Right lobe of liver (tissue), 6 donors: ENCODE measurements around the gene SOWAHC. TPM values are rescaled to one million over a fixed set of nuclear protein-coding genes. Genes with fewer than 3 reads are reported as not detected.
A peak's percentile ranks its signal among the peaks of the same experiment; 100 is the strongest.

Source experiments
- ATAC-seq, 4 donors: fragments of 200-7000 bp; cut with Tn5 transposase; one replicate each; pipeline ENCODE4 v1.9.1; 2020; ENCODE audit warnings: mild to moderate bottlenecking in 4 of 4, moderate library complexity in 4 of 4
- DNase-seq, 3 donors: peaks; one replicate each; pipeline ENCODE4 v3.0.0-alpha.2; 2020
- H3K27ac ChIP-seq, 3 donors: fragments of 200-600 bp; one replicate each; pipeline ENCODE4 v1.8.0; 2022
- H3K27me3 ChIP-seq, 2 donors: fragments of 200-600 bp; one replicate each; pipeline ENCODE4 v1.8.0; 2022
- H3K36me3 ChIP-seq, 4 donors: fragments of 200-600 bp; sonication (generic) in 1 of 4; one replicate each; pipeline versions ENCODE4 v1.5.1 to v1.8.0; 2017 to 2022; ENCODE audit warnings: control low read depth in 1 of 4
- H3K4me1 ChIP-seq, 4 donors: fragments of 200-600 bp; sonication (generic) in 1 of 4; one replicate each; pipeline versions ENCODE4 v1.5.1 to v1.8.0; 2017 to 2022; ENCODE audit warnings: control low read depth in 1 of 4
- H3K4me3 ChIP-seq, 3 donors: fragments of 200-600 bp; one replicate each; pipeline ENCODE4 v1.8.0; 2022
- H3K9me3 ChIP-seq, 4 donors: fragments of 200-600 bp; sonication (generic) in 1 of 4; one replicate each; pipeline versions ENCODE4 v1.5.1 to v1.8.0; 2017 to 2022; ENCODE audit warnings: control low read depth in 1 of 4
- CTCF ChIP-seq, 4 donors: fragments of 200-600 bp in 3 of 4; fragments of 450-650 bp in 1 of 4; IDR thresholded peaks; one replicate each; pipeline versions ENCODE4 v1.5.1 to v1.8.0; 2016 to 2022; ENCODE audit warnings: antibody characterized with exemption in 4 of 4, mild to moderate bottlenecking in 2 of 4
- POLR2A ChIP-seq: fragments of 450-650 bp; IDR thresholded peaks from one replicate; pipeline ENCODE4 v1.6.1; 2017; ENCODE audit warnings: antibody characterized with exemption, mild to moderate bottlenecking
- WGBS: methylation state at CpG from one replicate; pipeline ENCODE4 v1.1.6; 2018; ENCODE audit warnings: low coverage, low lambda C conversion rate; ENCODE audit not compliant: insufficient coverage; ENCODE audit errors: missing lambda C conversion rate; 5-methylcytosine and 5-hydroxymethylcytosine counted together
- intact Hi-C, 2 donors: fragments of 100-400 bp; cut with DNase I; formaldehyde crosslinking; loops; one replicate each; pipeline versions ENCODE4 v1.11.2 to v1.14.1; 2022
- total RNA-seq, 6 experiments: library from RNA; depleted of rRNA in 2 of 6; stranded (reverse); fragments of >200 nt in 2 of 6; fragmentation: NEBNext Ultra II Directional in 3 of 6; extraction: Animal tissue kit (Norgen Biotek cat#: 25700) in 3 of 6; gene quantifications; one replicate each; pipeline versions ENCODE4 v1.1.0 to v1.2.4, GENCODE V29; 2016 to 2023
- donor health status: DM: no; HTN: yes; CAD: no.
- donor health status: DM: no; HTN: no; CAD: no.
- donor health status: DM: no; HTN: no; CAD: no.
- donor health status: DM: no; HTN: yes; CAD: no.
- donor health status: DM: no; HTN: yes; CAD: no.

The SOWAHC gene
- total RNA-seq, 6 experiments from 2014 or later: 13.0 to 55.1 (median 34.4) TPM

DNA sequence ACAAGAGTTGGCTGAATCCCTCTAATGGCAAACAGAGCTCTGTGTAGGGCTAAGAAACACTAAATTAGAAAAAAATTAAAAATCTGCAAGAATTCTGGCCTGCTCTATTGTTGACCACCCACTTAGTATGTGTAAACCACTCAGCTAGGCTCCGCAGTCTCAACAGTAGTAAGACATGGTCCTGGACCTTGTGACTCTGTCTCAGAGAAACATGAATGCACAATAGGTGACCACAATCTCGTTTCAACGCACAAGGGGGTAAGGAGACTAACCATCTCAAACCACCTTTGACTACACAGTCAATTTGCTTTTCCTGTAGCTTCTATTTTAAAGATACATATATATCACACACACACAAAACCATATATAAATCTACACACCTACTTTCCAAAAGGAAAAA is 16.9 kb upstream of the SOWAHC start:
- TF ChIP-seq CTCF (IDR thresholded peaks at IDR 0.05) (no peak), POLR2A (no peak)
- ATAC-seq: no peak
- H3K27ac ChIP-seq: no peak overlapping the region
- DNase-seq: no peak
- no peaks in the 10 kb centered on the region for H3K9me3 ChIP-seq
- H3K36me3 ChIP-seq: no peaks in the 10 kb centered on the region
- H3K27me3 ChIP-seq: no peaks in the 10 kb centered on the region
- no peak overlapping the region for H3K4me3 ChIP-seq
- 77% methylated on average over 3 of the region's 3 CpGs for whole genome bisulfite sequencing
- H3K4me1 ChIP-seq: peaks cover 0 to 8% (median 0%) of the 10 kb centered on the region in 4 donors
- intact Hi-C loops: no loop called here

DNA sequence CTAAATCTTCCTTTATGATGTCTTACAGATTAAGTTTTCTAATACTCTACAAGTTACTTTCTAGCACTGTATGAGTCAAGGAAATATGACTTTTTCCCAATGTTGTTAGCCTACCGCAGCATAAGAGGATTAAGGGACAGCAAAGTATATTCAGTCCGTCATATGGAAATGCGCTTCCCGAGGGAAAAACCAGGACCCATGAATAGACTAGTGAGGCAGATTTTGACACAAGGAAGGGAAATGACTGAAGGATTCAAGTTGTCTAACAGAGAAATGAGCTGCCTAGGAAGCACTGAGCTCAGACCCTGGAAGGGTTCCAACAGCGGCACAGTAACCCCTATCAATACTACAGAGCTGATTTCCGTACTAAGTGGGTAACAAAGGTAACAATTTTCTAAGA is 12.4 kb upstream of the SOWAHC start:
- no peak for TF ChIP-seq CTCF (IDR thresholded peaks at IDR 0.05)
- TF ChIP-seq POLR2A: no peak
- Histone ChIP-seq H3K36me3 (no peaks in the 10 kb centered on the region), H3K4me3 (no peak overlapping the region), H3K9me3 (no peaks in the 10 kb centered on the region), H3K27me3 (no peaks in the 10 kb centered on the region), H3K27ac (no peak overlapping the region), H3K4me1 (peaks cover 0 to 8% (median 0%) of the 10 kb centered on the region in 4 donors)
- DNase-seq (no peak), ATAC-seq (peak in 1 of 4 donors; percentile 45)
- WGBS: 59% methylated on average over 6 of the region's 6 CpGs
- intact Hi-C loops: loop anchor here in 1 of 2 donors (10.0 kb wide), 1 partner anchor 113 kb away; no protein-coding TSS in a partner anchor

- no peak for TF ChIP-seq POLR2A
- no peak for ATAC-seq
- H3K36me3 ChIP-seq: no peaks in the 10 kb centered on the region
- peaks cover 0 to 8% (median 0%) of the 10 kb centered on the region in 4 donors for H3K4me1 ChIP-seq
- no peak overlapping the region for H3K27ac ChIP-seq
- no peaks in the 10 kb centered on the region for H3K9me3 ChIP-seq
- H3K27me3 ChIP-seq: no peaks in the 10 kb centered on the region
- intact Hi-C loops: loop anchor here in 1 of 2 donors (10.0 kb wide), 1 partner anchor 112 kb away; no protein-coding TSS in a partner anchor
- DNase-seq: no peak
- 86% methylated on average over 3 of the region's 3 CpGs for WGBS
- no peak overlapping the region for H3K4me3 ChIP-seq
Measured at GRCh38 chr2:109602617-109603188, 11.5 kb upstream of the SOWAHC start.

- ATAC-seq (peak in 3 of 4 donors; percentile 38 to 61 (median 44)), DNase-seq (no peak)
- TF ChIP-seq POLR2A (no peak), CTCF (IDR thresholded peaks at IDR 0.05) (no peak)
- no peak overlapping the region for H3K27ac ChIP-seq
- no peaks in the 10 kb centered on the region for H3K9me3 ChIP-seq
- peaks cover 0 to 8% (median 0%) of the 10 kb centered on the region in 4 donors for H3K4me1 ChIP-seq
- H3K4me3 ChIP-seq: no peak overlapping the region
- no peaks in the 10 kb centered on the region for H3K36me3 ChIP-seq
- intact Hi-C loops: loop anchor here in 1 of 2 donors (10.0 kb wide), 1 partner anchor 110 kb away; no protein-coding TSS in a partner anchor
- 30% methylated on average over 3 of the region's 5 CpGs for WGBS
- H3K27me3 ChIP-seq: no peaks in the 10 kb centered on the region
Measured at GRCh38 chr2:109604597-109604996, 9.6 kb upstream of the SOWAHC start.

GRCh38 chr2:109607766-109608165 is 6.4 kb upstream of the SOWAHC start:
- WGBS: 71% methylated on average over 2 of the region's 2 CpGs
- Histone ChIP-seq H3K36me3 (no peaks in the 10 kb centered on the region), H3K27me3 (no peaks in the 10 kb centered on the region), H3K27ac (no peak overlapping the region), H3K4me3 (no peak overlapping the region), H3K9me3 (no peaks in the 10 kb centered on the region), H3K4me1 (peaks cover 0 to 14% (median 6%) of the 10 kb centered on the region in 4 donors)
- intact Hi-C loops: loop anchor here in 1 of 2 donors (10.0 kb wide), 1 partner anchor 107 kb away; no protein-coding TSS in a partner anchor
- no peak for ATAC-seq
- TF ChIP-seq POLR2A: no peak
- no peak for TF ChIP-seq CTCF (IDR thresholded peaks at IDR 0.05)
- DNase-seq: no peak
